ENCODE results near the gene ERVFRD-1.

The ERVFRD-1 gene, protein sequence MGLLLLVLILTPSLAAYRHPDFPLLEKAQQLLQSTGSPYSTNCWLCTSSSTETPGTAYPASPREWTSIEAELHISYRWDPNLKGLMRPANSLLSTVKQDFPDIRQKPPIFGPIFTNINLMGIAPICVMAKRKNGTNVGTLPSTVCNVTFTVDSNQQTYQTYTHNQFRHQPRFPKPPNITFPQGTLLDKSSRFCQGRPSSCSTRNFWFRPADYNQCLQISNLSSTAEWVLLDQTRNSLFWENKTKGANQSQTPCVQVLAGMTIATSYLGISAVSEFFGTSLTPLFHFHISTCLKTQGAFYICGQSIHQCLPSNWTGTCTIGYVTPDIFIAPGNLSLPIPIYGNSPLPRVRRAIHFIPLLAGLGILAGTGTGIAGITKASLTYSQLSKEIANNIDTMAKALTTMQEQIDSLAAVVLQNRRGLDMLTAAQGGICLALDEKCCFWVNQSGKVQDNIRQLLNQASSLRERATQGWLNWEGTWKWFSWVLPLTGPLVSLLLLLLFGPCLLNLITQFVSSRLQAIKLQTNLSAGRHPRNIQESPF

DNA sequence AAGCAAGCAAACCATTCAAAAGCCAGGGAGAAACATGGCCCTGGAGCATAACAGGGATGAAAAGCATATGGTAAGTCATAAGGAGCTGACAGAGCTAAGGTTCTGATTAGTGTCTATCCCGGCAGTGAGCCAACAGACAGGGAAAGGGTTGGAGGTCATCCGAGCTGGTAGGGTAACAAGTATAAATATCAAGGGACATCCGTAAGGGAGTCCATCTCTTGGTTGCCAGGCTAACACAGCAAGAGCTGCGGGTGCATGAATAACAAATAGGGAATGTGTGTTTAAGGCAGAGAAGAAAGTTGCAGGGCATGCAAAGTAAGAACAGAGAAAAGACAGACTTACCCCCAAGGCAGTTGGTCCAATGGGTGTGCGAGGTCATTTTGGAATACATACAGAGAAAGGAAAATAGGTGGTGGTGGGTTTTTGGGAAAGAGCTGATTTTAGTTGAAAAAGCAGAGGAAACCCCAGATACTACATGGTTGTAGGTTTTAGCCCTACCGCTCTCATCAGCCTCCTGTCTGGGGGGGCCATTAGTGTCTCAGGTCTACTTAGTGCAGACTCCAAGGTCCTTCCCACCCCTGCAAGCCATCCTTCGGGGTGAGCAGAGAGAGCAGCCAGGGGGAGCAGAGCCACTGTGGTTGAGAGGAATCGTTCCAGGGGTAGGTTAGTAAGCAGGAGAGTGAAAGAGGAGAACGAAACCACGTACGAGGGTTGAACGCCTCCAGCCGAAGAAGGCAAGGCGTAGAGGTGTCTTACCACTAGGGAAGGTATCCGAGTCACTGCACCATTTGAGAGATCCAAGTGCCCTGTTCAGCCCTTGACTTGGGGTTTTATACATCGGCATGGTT, at the start of gene ERVFRD-1:
Gene ERVFRD-1, minus strand, starts transcription at position 805 of the 848 bp plus-strand sequence. CDS start 6,415 bp downstream, outside the sequence.
- DNase-seq = no peak

DNA sequence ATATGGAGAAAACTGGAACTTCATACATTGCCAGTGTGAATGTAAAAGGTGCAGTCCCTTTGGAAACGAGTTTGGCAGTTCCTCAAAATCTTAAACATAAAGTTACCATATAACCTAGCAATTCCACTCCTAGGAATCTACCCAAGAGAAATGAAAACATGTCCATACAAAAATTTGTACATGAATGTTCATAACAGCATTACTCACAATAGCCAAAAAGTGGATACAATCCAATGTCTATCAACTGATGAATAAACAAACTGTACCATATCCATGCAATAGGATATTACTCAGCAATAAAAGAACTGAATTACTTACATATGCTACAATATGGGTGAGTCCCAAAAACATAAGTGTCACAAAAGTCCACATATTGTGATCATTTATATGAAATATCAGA, 48.7 kb upstream of the ERVFRD-1 start:
- no peak for DNase-seq

DNA sequence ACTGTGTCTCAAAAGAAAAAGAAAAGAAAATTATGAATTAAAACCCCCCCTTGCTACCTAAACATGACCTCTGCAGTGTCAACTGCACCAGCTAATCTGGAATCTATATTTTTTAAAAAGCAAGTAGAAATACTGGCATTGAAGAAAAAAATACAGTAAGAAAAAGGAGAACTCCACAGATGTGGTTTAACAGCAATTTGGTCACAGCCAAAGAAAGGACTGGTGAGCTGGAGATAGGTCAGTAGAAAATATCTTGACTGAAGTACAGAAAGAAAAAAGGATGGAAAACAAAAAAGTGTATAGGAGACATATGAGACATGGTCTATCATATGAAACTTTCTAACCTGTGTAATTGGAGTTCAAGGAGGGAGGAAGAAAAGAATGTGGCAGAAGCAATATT, 44.1 kb upstream of the ERVFRD-1 start:
- DNase-seq = no peak

- DNase-seq = no peak
Measured at GRCh38 chr6:11153447-11153846, 41.9 kb upstream of the ERVFRD-1 start.

DNA sequence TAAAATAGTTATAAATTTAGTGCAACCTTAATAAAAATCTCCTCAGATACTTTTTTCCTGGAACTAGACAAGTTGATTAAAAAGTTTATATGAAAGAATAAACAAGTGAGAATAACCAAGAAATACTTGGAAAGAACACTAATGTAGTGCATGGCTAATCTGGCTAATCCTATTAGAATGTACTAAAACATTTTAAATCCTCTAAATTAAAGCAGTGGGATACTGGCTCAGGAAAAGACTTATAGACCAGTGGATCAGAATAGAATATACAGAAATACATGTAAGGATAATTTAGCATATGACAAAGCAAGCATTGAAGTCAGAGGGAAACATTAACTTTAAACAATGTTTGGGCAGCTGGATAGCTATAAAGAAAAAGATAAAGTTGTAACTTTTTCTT, 41.1 kb upstream of the ERVFRD-1 start:
- no peak for DNase-seq

GRCh38 chr6:11151488-11151887, 40.0 kb upstream of the ERVFRD-1 start:
- DNase-seq = no peak

DNA sequence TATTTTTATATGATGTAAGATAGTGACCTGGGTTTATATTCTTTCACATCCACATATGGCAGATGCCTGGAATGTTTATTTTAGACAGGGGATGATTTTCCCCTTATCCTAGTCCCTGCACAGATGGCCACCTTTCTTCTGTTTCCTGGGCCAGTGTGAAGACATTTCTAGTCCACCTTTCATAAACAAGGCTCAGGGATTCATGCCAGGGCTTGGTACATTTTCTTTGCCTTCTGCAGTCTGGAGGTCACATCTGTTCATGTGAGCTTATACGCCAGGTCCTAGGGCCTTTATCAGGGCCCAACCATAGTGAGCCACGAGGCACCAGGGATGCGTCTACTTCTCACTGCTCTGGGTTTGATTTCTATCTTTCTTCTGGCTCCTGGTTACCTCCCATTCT, 38.0 kb upstream of the ERVFRD-1 start:
- no peak for DNase-seq

- DNase-seq = no peak
Measured at GRCh38 chr6:11146117-11146826, 34.7 kb upstream of the ERVFRD-1 start.

DNA sequence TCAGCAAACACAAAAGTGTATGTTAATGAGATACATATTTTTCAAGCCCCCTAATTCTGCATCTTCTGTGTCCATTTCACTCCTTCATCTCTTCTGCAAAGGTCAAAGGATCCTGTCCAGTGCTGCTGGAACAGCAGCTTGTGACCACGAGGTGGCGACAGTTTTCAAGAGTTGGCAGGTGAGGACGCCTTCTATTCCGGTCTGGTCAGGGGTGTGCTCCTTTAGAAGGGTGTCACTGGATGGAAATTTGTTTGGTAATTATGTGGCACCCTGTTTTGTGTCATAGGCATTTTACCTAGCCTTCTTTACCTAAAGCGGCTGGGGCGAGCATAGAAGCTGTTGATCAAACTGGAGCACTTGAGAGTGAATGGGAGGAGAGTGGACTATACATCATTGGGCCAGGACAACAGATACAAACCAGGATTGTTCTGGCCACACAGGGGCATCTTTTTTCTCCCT, 32.9 kb upstream of the ERVFRD-1 start:
- peak in 50 of 56 donors; percentile 8 to 84 (median 50) for DNase-seq

DNA sequence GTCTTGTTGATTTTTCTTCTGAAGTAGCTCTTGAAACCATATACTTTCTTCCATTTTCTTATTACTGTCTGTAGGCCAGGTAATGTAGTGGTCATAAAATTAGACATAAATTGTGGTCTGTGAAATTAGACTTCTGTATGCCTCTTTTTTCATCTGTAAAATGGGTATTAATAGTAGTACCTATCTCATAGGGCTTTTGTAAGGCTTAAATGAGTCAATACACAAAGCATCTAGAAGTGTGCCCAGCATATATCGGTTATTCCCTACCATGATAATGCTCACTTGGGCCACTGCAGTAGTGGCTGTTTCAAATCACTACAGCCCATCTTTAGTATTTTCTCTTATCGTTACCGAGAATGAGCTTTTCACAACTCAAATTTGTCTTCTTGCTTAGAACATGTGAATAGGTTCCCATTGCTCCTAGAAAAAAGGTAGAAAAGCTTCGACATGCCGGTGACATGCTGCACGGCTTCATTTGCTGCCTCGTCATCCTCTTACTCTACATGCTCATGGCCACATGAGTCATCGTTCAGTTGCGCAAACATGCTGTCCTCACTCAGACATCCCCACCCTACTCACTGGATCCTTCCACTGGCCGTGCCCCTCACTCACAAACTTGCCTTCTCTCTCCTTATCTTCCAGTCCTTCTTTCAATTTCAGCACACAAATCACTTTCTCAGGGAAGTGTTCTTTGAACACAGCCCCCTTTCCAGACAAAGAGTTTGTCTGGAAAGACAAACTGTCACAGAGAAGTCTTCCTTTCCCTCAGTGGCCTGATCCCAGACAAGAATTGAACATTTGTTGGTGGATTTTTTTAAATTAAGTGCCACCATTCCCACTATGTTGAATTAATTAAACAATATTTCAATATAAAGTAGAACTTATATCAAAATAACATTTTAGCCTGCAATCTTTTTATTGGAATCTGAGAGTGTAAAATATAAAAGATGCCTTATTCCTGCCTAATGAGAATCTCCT, 32.2 kb upstream of the ERVFRD-1 start:
- no peak for DNase-seq

GRCh38 chr6:11142296-11143027, 30.9 kb upstream of the ERVFRD-1 start:
- DNase-seq = no peak

- DNase-seq = no peak
Measured at GRCh38 chr6:11141295-11141694, 29.8 kb upstream of the ERVFRD-1 start.

GRCh38 chr6:11140056-11140455, 28.5 kb upstream of the ERVFRD-1 start:
- no peak for DNase-seq

GRCh38 chr6:11139051-11139960, 27.8 kb upstream of the ERVFRD-1 start:
- DNase-seq = no peak

DNA sequence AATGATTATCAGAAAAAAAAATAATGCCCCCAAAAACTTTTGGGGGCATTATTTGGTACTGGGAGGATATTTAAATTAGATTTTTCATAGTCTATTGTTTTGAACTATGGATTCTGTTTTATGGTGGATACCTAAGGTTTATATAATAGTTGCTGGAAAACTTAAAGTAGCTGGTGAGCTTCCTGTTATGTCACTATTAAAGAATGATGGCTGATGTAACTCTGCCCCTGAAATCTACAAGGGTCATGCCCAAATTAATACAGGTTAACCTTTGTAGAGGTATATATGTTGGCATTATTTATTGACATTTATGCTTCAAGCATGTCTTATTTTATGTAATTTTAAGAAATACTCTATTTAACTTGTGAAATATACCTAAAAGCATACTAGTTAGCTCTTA, 25.3 kb upstream of the ERVFRD-1 start:
- DNase-seq = no peak

- no peak for DNase-seq
Measured at GRCh38 chr6:11133281-11133680, 21.8 kb upstream of the ERVFRD-1 start.

DNA sequence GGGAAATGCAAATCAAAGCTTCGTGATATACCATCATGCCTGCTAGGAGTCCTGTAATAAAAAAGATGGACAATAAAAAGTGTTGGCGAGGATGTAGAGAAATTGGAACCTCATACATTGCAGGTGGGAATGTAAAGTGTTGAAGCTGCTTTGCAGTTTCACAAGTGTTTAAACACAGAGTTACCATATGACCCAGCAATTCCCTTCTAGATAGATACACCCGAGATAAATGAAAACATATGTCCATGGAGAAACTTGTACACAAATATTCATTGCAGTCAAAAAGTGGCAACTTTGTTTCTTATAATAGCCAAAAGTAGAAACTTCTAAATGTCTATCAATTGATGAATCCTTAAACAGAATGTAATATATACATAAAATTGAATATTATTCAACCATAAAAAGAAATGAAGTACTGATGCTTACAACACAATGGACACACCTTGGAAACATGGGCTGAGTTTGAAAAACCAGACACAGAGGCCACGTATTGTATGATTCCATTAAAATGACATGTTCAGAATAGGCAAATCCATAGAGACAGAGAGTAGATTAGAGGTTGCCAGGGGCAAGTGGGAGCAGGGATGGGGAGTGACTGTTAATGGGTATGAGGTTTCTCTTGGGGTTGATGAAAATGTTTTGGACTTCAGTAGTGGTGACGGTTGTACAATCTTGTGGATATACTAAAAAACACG, 20.8 kb upstream of the ERVFRD-1 start:
- DNase-seq = no peak

DNA sequence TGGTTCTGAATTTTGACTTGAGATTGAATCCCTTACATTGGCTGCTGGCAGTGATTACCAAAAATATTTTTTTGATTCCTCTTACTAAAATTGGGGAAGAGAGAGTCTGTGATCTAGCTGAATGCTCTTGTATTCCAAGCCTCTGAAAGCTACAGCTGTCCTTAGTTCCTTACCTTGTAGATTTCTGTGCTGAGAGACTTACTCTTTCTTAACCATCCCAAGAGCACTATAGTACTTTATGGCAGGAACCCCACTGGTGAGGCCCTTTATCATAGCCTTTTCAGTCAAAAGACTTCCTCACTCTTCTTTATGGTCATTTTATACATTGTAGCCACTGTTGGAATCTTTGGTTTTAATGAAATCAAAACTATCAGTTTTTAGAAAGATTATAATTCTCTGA, 19.1 kb upstream of the ERVFRD-1 start:
- no peak for DNase-seq

All from amygdala (tissue), 56 donors.